ENCODE measurements around the gene UACA. TPM values are rescaled to one million over a fixed set of nuclear protein-coding genes. Genes with fewer than 3 reads are reported as not detected.

UACA gene
- total and polyA plus RNA-seq, 3 donors from 2014 or later = 10.2 to 65.1 (median 56.9) TPM

GRCh38 chr15:70633103-70633831 lies 130.1 kb downstream of the UACA start:
- no peaks in the 10 kb centered on the region for H3K4me1 ChIP-seq
- no peak for DNase-seq
- no peaks in the 10 kb centered on the region for H3K36me3 ChIP-seq (ENCODE audit: low read depth, missing control alignments)
- no peak overlapping the region for H3K27ac ChIP-seq
- TF ChIP-seq, protein P1, sequence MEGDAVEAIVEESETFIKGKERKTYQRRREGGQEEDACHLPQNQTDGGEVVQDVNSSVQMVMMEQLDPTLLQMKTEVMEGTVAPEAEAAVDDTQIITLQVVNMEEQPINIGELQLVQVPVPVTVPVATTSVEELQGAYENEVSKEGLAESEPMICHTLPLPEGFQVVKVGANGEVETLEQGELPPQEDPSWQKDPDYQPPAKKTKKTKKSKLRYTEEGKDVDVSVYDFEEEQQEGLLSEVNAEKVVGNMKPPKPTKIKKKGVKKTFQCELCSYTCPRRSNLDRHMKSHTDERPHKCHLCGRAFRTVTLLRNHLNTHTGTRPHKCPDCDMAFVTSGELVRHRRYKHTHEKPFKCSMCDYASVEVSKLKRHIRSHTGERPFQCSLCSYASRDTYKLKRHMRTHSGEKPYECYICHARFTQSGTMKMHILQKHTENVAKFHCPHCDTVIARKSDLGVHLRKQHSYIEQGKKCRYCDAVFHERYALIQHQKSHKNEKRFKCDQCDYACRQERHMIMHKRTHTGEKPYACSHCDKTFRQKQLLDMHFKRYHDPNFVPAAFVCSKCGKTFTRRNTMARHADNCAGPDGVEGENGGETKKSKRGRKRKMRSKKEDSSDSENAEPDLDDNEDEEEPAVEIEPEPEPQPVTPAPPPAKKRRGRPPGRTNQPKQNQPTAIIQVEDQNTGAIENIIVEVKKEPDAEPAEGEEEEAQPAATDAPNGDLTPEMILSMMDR (IDR thresholded peaks at IDR 0.05) = no peak
- no peak for TF ChIP-seq POLR2A (IDR thresholded peaks at IDR 0.05)
- intact Hi-C loops (cut with DNase I; ENCODE audit: low total_unique reads) = no loop called here
- H3K27me3 ChIP-seq = no peaks in the 10 kb centered on the region
- H3K9me3 ChIP-seq = no peaks in the 10 kb centered on the region
- H3K4me3 ChIP-seq = no peak overlapping the region
- 67 to 70% methylated on average over 12 of the region's 12 CpGs for WGBS, 2 donors

DNA sequence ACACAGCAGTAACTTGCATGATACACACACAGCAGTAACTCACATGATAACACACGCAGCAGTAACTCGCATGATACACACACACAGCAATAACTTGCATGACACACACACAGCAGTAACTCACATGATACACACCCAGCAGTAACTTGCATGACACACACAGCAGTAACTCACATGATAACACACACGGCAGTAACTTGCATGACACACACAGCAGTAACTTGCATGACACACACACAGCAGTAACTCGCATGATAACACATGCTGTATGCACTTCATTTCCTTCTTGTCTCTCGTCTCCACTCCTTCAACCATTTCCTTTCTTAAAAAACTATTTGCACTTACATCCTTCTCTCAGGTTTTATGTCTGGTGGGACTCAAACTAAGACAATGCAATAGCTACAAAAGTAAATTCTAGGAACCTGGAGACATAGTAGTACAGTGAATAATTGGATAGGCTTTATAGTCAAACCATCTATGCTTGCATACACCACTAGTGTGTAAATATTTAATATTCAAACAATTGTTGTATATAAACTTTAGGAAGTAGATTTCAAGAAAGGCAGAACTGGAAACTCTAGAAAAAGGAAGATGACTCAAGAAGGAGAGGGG lies 130.8 kb downstream of the UACA start:
- H3K27me3 ChIP-seq = no peaks in the 10 kb centered on the region
- H3K36me3 ChIP-seq (ENCODE audit: low read depth, missing control alignments) = no peaks in the 10 kb centered on the region
- DNase-seq = no peak
- TF ChIP-seq, protein P1 (IDR thresholded peaks at IDR 0.05) = no peak
- TF ChIP-seq POLR2A (IDR thresholded peaks at IDR 0.05) = no peak
- intact Hi-C loops (cut with DNase I; ENCODE audit: low total_unique reads) = no loop called here
- WGBS, 2 donors = 86 to 92% methylated on average over 5 of the region's 5 CpGs
- no peak overlapping the region for H3K27ac ChIP-seq
- no peaks in the 10 kb centered on the region for H3K9me3 ChIP-seq
- no peak overlapping the region for H3K4me3 ChIP-seq
- no peaks in the 10 kb centered on the region for H3K4me1 ChIP-seq

DNA sequence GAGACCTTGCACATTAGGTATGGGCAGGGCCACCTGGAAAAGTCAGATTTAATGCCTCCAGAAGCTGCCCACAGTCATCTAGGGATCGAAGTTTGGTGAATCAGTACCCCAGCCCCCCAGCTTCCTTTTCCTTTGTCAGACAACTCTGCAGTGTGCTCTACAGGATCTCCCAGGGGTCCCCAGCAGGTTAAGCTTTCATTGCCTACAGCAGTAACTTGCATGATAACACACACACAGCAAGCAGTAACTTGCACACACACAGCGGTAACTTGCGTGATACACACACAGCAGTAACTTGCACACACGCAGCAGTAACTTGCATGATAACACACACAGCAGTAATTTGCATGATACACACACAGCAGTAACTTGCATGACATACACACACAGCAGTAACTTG lies 131.3 kb downstream of the UACA start:
- Histone ChIP-seq H3K27me3 (no peaks in the 10 kb centered on the region), H3K4me1 (no peaks in the 10 kb centered on the region), H3K36me3 (ENCODE audit: low read depth, missing control alignments) (no peaks in the 10 kb centered on the region), H3K9me3 (no peaks in the 10 kb centered on the region), H3K4me3 (no peak overlapping the region), H3K27ac (no peak overlapping the region)
- TF ChIP-seq, protein P1 (IDR thresholded peaks at IDR 0.05) = no peak
- no peak for TF ChIP-seq POLR2A (IDR thresholded peaks at IDR 0.05)
- no peak for DNase-seq
- 91 to 93% methylated on average over 3 to 4 of the region's 4 CpGs for WGBS, 2 donors
- intact Hi-C loops (cut with DNase I; ENCODE audit: low total_unique reads) = no loop called here

DNA sequence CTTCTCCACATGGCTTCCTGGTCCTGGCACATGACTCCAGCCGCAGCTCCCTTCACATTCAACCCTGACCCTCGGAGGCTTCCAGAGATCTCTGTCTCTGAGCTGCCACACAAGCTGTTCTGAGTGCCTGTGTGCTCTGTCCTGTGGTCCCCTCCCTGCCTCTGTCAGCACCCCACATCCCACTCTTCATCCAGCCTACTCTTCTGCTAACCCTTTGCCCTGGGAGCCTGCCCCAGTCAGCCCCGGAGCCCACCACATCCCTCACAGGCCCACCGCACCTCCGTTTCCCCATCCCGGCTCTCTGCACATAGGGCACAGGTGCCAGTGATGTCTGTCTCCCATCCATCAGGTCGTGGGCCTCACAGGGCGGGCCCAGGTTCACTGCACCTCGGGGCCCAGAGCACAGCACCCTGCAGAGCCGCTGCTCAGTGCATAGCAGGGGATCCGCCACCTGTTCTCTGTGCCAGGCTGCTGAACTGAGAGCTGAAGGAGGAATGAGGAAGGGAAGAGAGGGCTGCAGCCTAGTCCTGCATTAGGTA lies 133.6 kb downstream of the UACA start:
- intact Hi-C loops (cut with DNase I; ENCODE audit: low total_unique reads) = no loop called here
- H3K36me3 ChIP-seq (ENCODE audit: low read depth, missing control alignments) = no peaks in the 10 kb centered on the region
- no peak overlapping the region for H3K4me3 ChIP-seq
- no peaks in the 10 kb centered on the region for H3K9me3 ChIP-seq
- TF ChIP-seq POLR2A (IDR thresholded peaks at IDR 0.05) = no peak
- TF ChIP-seq, protein P1 (IDR thresholded peaks at IDR 0.05) = no peak
- H3K4me1 ChIP-seq = no peaks in the 10 kb centered on the region
- no peaks in the 10 kb centered on the region for H3K27me3 ChIP-seq
- H3K27ac ChIP-seq = no peak overlapping the region
- WGBS, 2 donors = 77 to 89% methylated on average over 11 of the region's 11 CpGs
- no peak for DNase-seq
